GM23248 (cell line): ENCODE data around the gene SERPINB13. TPM values are rescaled to one million over a fixed set of nuclear protein-coding genes. Genes with fewer than 3 reads are reported as not detected.

ENCODE experiments used
- DNase-seq: peaks from one replicate; pipeline ENCODE4 v3.0.0-alpha.2; 2015
- H2AFZ ChIP-seq: fragments of 200-600 bp; sonication (generic); 2 replicates; pipeline ENCODE4 v1.6.1; 2016; ENCODE audit warnings: antibody characterized with exemption
- H3F3A ChIP-seq: fragments of 200-600 bp; sonication (generic); 2 replicates; pipeline ENCODE4 v1.6.1; 2016; ENCODE audit warnings: mild to moderate bottlenecking, antibody characterized with exemption, mixed run types; ENCODE audit not compliant: insufficient read depth
- H3K27ac ChIP-seq: fragments of 200-600 bp; sonication (generic); 2 replicates; pipeline ENCODE4 v1.5.1; 2016; ENCODE audit warnings: mild to moderate bottlenecking
- H3K27me3 ChIP-seq: fragments of 200-600 bp; sonication (generic); replicated peaks from 2 replicates; pipeline ENCODE4 v1.6.1; 2016; ENCODE audit warnings: mild to moderate bottlenecking; ENCODE audit not compliant: insufficient read depth
- H3K36me3 ChIP-seq: fragments of 200-600 bp; sonication (generic); 2 replicates; pipeline ENCODE4 v1.6.1; 2016; ENCODE audit warnings: low read depth, mild to moderate bottlenecking
- H3K4me1 ChIP-seq: fragments of 200-600 bp; sonication (generic); 2 replicates; pipeline ENCODE4 v1.6.1; 2016; ENCODE audit warnings: mild to moderate bottlenecking; ENCODE audit not compliant: insufficient read depth
- H3K4me2 ChIP-seq: fragments of 200-600 bp; sonication (generic); one replicate; pipeline ENCODE4 v1.6.1; 2016; ENCODE audit warnings: mild to moderate bottlenecking; ENCODE audit not compliant: unreplicated experiment
- H3K4me3 ChIP-seq: fragments of 200-600 bp; sonication (generic); 2 replicates; pipeline ENCODE4 v1.5.1; 2016; ENCODE audit warnings: mild to moderate bottlenecking
- H3K79me2 ChIP-seq: fragments of 200-600 bp; sonication (generic); 2 replicates; pipeline ENCODE4 v1.6.1; 2016; ENCODE audit warnings: mild to moderate bottlenecking; ENCODE audit not compliant: insufficient read depth
- H3K9ac ChIP-seq: fragments of 200-600 bp; sonication (generic); 2 replicates; pipeline ENCODE4 v1.6.1; 2016; ENCODE audit warnings: mild to moderate bottlenecking
- H3K9me2 ChIP-seq: fragments of 200-600 bp; sonication (generic); 2 replicates; pipeline ENCODE4 v1.6.1; 2016; ENCODE audit warnings: mixed run types, mild to moderate bottlenecking, moderate library complexity; ENCODE audit not compliant: insufficient read depth
- H3K9me3 ChIP-seq: fragments of 200-600 bp; sonication (generic); one replicate; pipeline ENCODE4 v1.6.1; 2017; ENCODE audit warnings: low read depth
- H4K20me1 ChIP-seq: fragments of 200-600 bp; sonication (generic); 2 replicates; pipeline ENCODE4 v1.6.0; 2016; ENCODE audit not compliant: insufficient read depth
- EZH2 ChIP-seq: fragments of 200-600 bp; sonication (generic); IDR thresholded peaks from 2 replicates; pipeline ENCODE4 v1.6.1; 2018; ENCODE audit warnings: antibody characterized with exemption, mild to moderate bottlenecking; ENCODE audit not compliant: insufficient read depth, poor library complexity, severe bottlenecking
- EZH2phosphoT487 ChIP-seq: fragments of 200-600 bp; sonication (generic); IDR thresholded peaks from 2 replicates; pipeline ENCODE4 v1.6.1; 2018; ENCODE audit warnings: antibody characterized with exemption, moderate library complexity, mild to moderate bottlenecking, low read depth; ENCODE audit not compliant: insufficient read depth
- WGBS, 2 experiments: methylation state at CpG; one replicate each; pipeline ENCODE4 v1.1.6; 2015 to 2017; ENCODE audit warnings: low lambda C conversion rate in 2 of 2, low coverage in 1 of 2; ENCODE audit errors: missing lambda C conversion rate in 2 of 2; 5-methylcytosine and 5-hydroxymethylcytosine counted together
- in situ Hi-C: fragments of 300-500 bp; cut with MboI; formaldehyde crosslinking; loops from 2 replicates; pipeline ENCODE4 v1.15.0; 2020
- polyA plus RNA-seq: library from polyadenylated mRNA; unstranded; fragments of >200 nt; fragmentation: Nextera tagmentation; extraction: Ambion mirVana; gene quantifications from 2 replicates; pipeline ENCODE4 v1.2.1, GENCODE V29; 2016
- total RNA-seq: library from RNA; depleted of rRNA; stranded (reverse); fragments of >200 nt; shearing (Covaris generic); gene quantifications from 2 replicates; pipeline ENCODE4 v1.2.3, GENCODE V29; 2014

SERPINB13 gene
- total and polyA plus RNA-seq, 2 experiments from 2014 or later: not detected

GRCh38 chr18:63613420-63613819 is 26.3 kb downstream of the SERPINB13 start:
- Histone ChIP-seq H3F3A (no peaks in the 10 kb centered on the region), H3K27ac (no peak overlapping the region), H3K9me2 (no peaks in the 10 kb centered on the region), H3K36me3 (no peaks in the 10 kb centered on the region), H3K4me1 (no peaks in the 10 kb centered on the region), H4K20me1 (no peaks in the 10 kb centered on the region), H3K9ac (no peak overlapping the region), H3K4me2 (no peak overlapping the region), H3K27me3 (no peaks in the 10 kb centered on the region), H3K9me3 (no peaks in the 10 kb centered on the region), H2AFZ (no peak overlapping the region), H3K4me3 (no peak overlapping the region), H3K79me2 (no peaks in the 10 kb centered on the region)
- in situ Hi-C loops: no loop called here
- WGBS, 2 experiments: 47 to 48% methylated on average over 4 of the region's 4 CpGs
- no peak for TF ChIP-seq EZH2
- no peak for TF ChIP-seq EZH2phosphoT487
- no peak for DNase-seq

- no peak overlapping the region for H3K4me3 ChIP-seq
- no peaks in the 10 kb centered on the region for H3K9me3 ChIP-seq
- H3K79me2 ChIP-seq: no peaks in the 10 kb centered on the region
- no peak overlapping the region for H3K9ac ChIP-seq
- in situ Hi-C loops: no loop called here
- H3K27me3 ChIP-seq: no peaks in the 10 kb centered on the region
- no peak for DNase-seq
- H3K4me2 ChIP-seq: no peak overlapping the region
- no peaks in the 10 kb centered on the region for H3F3A ChIP-seq
- H3K9me2 ChIP-seq: no peaks in the 10 kb centered on the region
- no peaks in the 10 kb centered on the region for H3K36me3 ChIP-seq
- H3K27ac ChIP-seq: no peak overlapping the region
- H2AFZ ChIP-seq: no peak overlapping the region
- no peaks in the 10 kb centered on the region for H4K20me1 ChIP-seq
- no peaks in the 10 kb centered on the region for H3K4me1 ChIP-seq
- WGBS, 2 experiments: 28 to 29% methylated on average over 3 of the region's 3 CpGs
- no peak for TF ChIP-seq EZH2
- TF ChIP-seq EZH2phosphoT487: no peak
Measured at GRCh38 chr18:63617049-63617914, 30.1 kb downstream of the SERPINB13 start.

GRCh38 chr18:63617915-63618234 is 30.7 kb downstream of the SERPINB13 start:
- H3K9me2 ChIP-seq: no peaks in the 10 kb centered on the region
- no peaks in the 10 kb centered on the region for H3F3A ChIP-seq
- H2AFZ ChIP-seq: no peak overlapping the region
- H3K4me2 ChIP-seq: no peak overlapping the region
- 74 to 78% methylated on average over 2 of the region's 2 CpGs for WGBS, 2 experiments
- TF ChIP-seq EZH2 (no peak), EZH2phosphoT487 (no peak)
- no peaks in the 10 kb centered on the region for H3K36me3 ChIP-seq
- H3K27ac ChIP-seq: no peak overlapping the region
- no peaks in the 10 kb centered on the region for H3K9me3 ChIP-seq
- no peak overlapping the region for H3K9ac ChIP-seq
- no peaks in the 10 kb centered on the region for H3K27me3 ChIP-seq
- in situ Hi-C loops: no loop called here
- H3K4me1 ChIP-seq: no peaks in the 10 kb centered on the region
- H3K4me3 ChIP-seq: no peak overlapping the region
- H3K79me2 ChIP-seq: no peaks in the 10 kb centered on the region
- no peak for DNase-seq
- no peaks in the 10 kb centered on the region for H4K20me1 ChIP-seq

GRCh38 chr18:63619661-63620060 is 32.5 kb downstream of the SERPINB13 start:
- in situ Hi-C loops: no loop called here
- 73 to 76% methylated on average over 3 of the region's 3 CpGs for WGBS, 2 experiments
- DNase-seq: no peak

More at GRCh38 chr18:63619661-63620060, 32.5 kb downstream of the SERPINB13 start:
- Histone ChIP-seq H3K4me1 (no peaks in the 10 kb centered on the region), H3K9me3 (no peaks in the 10 kb centered on the region), H3F3A (no peaks in the 10 kb centered on the region), H3K27me3 (no peaks in the 10 kb centered on the region), H2AFZ (no peak overlapping the region), H3K27ac (no peak overlapping the region), H3K36me3 (no peaks in the 10 kb centered on the region), H3K79me2 (no peaks in the 10 kb centered on the region), H3K4me3 (no peak overlapping the region), H3K4me2 (no peak overlapping the region), H4K20me1 (no peaks in the 10 kb centered on the region), H3K9ac (no peak overlapping the region), H3K9me2 (no peaks in the 10 kb centered on the region)
- no peak for TF ChIP-seq EZH2phosphoT487
- no peak for TF ChIP-seq EZH2
